Transverse colon (tissue), 4 donors: ENCODE results near the gene BRSK2. TPM values are rescaled to one million over a fixed set of nuclear protein-coding genes. Genes with fewer than 3 reads are reported as not detected.

Experiments used
- DNase-seq: peaks from one replicate; pipeline ENCODE4 v3.0.0-alpha.2; 2019
- H3K27ac ChIP-seq, 4 donors: fragments of 200-600 bp; sonication (generic); 2 replicates each; pipeline ENCODE4 v1.5.1; 2016 to 2018; ENCODE audit warnings: inconsistent platforms in 4 of 4
- H3K27me3 ChIP-seq: fragments of 200-600 bp; sonication (generic); 2 replicates; pipeline ENCODE4 v1.5.1; 2017; ENCODE audit warnings: inconsistent platforms
- H3K36me3 ChIP-seq, 4 donors: fragments of 200-600 bp; sonication (generic); 2 replicates each; pipeline ENCODE4 v1.5.1; 2017 to 2019; ENCODE audit warnings: inconsistent platforms in 4 of 4
- H3K4me1 ChIP-seq, 4 donors: fragments of 200-600 bp; sonication (generic); 2 replicates each; pipeline ENCODE4 v1.5.1; 2017 to 2020; ENCODE audit warnings: inconsistent platforms in 4 of 4
- H3K4me3 ChIP-seq, 4 donors: fragments of 200-600 bp; sonication (generic); 1 replicate in 1 of 4; 2 replicates in 3 of 4; pipeline versions ENCODE4 v1.5.1 to v1.6.1; 2017 to 2019; ENCODE audit warnings: inconsistent platforms in 4 of 4
- H3K9me3 ChIP-seq, 2 donors: fragments of 200-600 bp; sonication (generic); 2 replicates each; pipeline ENCODE4 v1.5.1; 2017 to 2019; ENCODE audit warnings: inconsistent platforms in 2 of 2
- EP300 ChIP-seq: sonication (generic); formaldehyde crosslinking; IDR thresholded peaks from one replicate; pipeline ENCODE4 v1.6.1; 2017; ENCODE audit warnings: antibody characterized with exemption, low read depth
- POLR2A ChIP-seq: fragments of 450-650 bp; IDR thresholded peaks from one replicate; pipeline ENCODE4 v1.6.1; 2016; ENCODE audit warnings: antibody characterized with exemption, mild to moderate bottlenecking, moderate library complexity
- POLR2AphosphoS5 ChIP-seq, 3 donors: sonication (generic); formaldehyde crosslinking; IDR thresholded peaks; one replicate each; pipeline ENCODE4 v1.6.1; 2016; ENCODE audit warnings: antibody characterized with exemption in 3 of 3
- WGBS, 2 donors: methylation state at CpG; one replicate each; pipeline ENCODE4 v1.1.5; 2018; ENCODE audit warnings: low coverage in 1 of 2; 5-methylcytosine and 5-hydroxymethylcytosine counted together
- in situ Hi-C, 4 donors: fragments of 200-750 bp; cut with MboI; loops; one replicate each; pipeline versions ENCODE4 v1.15.0 to v1.15.1; 2017; ENCODE audit warnings: low sequenced_read_pairs in 3 of 4, low pct_ligation_motif_present in 1 of 4, low pct_unique_long_range_greater_than_20kb in 1 of 4
- intact Hi-C: fragments of 100-400 bp; cut with DNase I; formaldehyde crosslinking; loops from one replicate; pipeline ENCODE4 v1.15.1; 2023; ENCODE audit warnings: low total_unique reads
- total RNA-seq, 4 donors: library from RNA; depleted of rRNA; stranded (reverse); fragments of >200 nt; gene quantifications; one replicate each; pipeline ENCODE4 v1.1.0, GENCODE V29; 2016
- TF ChIP-seq, protein P1 (sequence below), 5 experiments: fragments of 200-600 bp in 3 of 5; fragments of 450-650 bp in 2 of 5; sonication (generic) in 3 of 5; IDR thresholded peaks; 1 replicate in 2 of 5; 2 replicates in 3 of 5; pipeline ENCODE4 v1.5.1; 2016 to 2017; ENCODE audit warnings: antibody characterized with exemption in 5 of 5, inconsistent platforms in 3 of 5, mild to moderate bottlenecking in 2 of 5, moderate library complexity in 1 of 5

BRSK2 gene
- total RNA-seq, 4 donors from 2014 or later, result 0.14 to 1.8 (median 0.95) TPM; not detected in 1

DNA sequence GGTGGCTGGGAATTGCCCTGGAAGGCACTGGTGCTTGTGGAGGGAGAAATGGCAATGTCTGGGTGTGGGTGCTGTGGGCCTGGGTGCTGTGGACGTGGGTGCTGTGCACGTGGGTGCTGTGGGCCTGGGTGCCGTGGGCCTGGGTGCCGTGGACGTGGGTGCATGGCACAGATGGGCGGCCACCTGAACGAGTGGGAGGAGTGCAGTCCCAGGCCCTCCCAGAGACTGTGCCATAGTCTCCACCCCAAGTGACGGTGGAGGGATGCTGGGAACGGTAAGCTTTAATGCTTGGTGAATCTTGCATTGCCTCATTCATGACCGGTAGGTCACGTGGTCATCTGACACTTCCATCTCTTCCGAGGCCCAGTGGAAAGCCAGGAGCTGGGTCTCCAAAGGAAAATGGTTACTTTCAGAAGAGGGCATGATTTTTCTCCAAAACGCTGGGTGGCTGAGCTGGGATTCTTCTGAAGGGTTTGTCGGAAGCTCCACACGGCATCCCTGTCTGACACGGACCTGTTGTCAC, 28.8 kb upstream of the BRSK2 start:
- no peak for DNase-seq
- TF ChIP-seq, protein P1, sequence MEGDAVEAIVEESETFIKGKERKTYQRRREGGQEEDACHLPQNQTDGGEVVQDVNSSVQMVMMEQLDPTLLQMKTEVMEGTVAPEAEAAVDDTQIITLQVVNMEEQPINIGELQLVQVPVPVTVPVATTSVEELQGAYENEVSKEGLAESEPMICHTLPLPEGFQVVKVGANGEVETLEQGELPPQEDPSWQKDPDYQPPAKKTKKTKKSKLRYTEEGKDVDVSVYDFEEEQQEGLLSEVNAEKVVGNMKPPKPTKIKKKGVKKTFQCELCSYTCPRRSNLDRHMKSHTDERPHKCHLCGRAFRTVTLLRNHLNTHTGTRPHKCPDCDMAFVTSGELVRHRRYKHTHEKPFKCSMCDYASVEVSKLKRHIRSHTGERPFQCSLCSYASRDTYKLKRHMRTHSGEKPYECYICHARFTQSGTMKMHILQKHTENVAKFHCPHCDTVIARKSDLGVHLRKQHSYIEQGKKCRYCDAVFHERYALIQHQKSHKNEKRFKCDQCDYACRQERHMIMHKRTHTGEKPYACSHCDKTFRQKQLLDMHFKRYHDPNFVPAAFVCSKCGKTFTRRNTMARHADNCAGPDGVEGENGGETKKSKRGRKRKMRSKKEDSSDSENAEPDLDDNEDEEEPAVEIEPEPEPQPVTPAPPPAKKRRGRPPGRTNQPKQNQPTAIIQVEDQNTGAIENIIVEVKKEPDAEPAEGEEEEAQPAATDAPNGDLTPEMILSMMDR (IDR thresholded peaks at IDR 0.05), result no peak
- TF ChIP-seq POLR2AphosphoS5 (IDR thresholded peaks at IDR 0.05) (no peak), EP300 (no peak), POLR2A (no peak)
- Histone ChIP-seq H3K27me3 (peaks cover 7% of the 10 kb centered on the region), H3K4me1 (peaks cover 0 to 6% (median 0%) of the 10 kb centered on the region in 4 donors), H3K36me3 (no peaks in the 10 kb centered on the region), H3K4me3 (no peak overlapping the region), H3K9me3 (no peaks in the 10 kb centered on the region), H3K27ac (no peak overlapping the region)
- intact Hi-C loops (no loop called here), in situ Hi-C loops (no loop called here)
- WGBS, 2 donors, result 76% methylated on average over 15 of the region's 16 CpGs; no CpG with 5 or more reads in 1 of the 2 donors

DNA sequence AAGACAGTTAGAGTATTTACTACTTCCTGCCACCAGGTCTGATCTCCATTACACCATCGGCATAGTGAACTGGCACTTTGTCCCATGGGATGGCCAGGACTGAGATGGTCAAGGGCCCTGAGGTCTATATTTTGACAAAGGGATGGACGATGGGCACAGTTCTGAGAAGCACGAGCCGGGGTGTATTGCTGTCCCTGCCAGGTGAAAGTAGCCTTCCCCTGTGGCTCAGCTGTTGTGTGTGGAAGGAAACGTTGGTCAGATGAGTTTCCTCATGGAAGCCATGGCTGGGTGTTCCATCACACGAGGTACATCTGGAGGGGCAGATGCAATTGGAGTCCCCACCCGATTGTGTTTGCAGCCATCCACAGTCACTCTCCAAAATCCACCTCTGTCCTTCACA, 27.9 kb upstream of the BRSK2 start:
- TF ChIP-seq POLR2A (no peak), EP300 (no peak), POLR2AphosphoS5 (IDR thresholded peaks at IDR 0.05) (no peak)
- TF ChIP-seq, protein P1 (IDR thresholded peaks at IDR 0.05), result no peak
- no peak for DNase-seq
- H3K27ac ChIP-seq, result no peak overlapping the region
- in situ Hi-C loops (no loop called here), intact Hi-C loops (no loop called here)
- H3K27me3 ChIP-seq, result peaks cover 7% of the 10 kb centered on the region
- H3K9me3 ChIP-seq, result no peaks in the 10 kb centered on the region
- WGBS, 2 donors, result 70% methylated on average over 7 of the region's 7 CpGs; no CpG with 5 or more reads in 1 of the 2 donors
- H3K36me3 ChIP-seq, result no peaks in the 10 kb centered on the region
- H3K4me3 ChIP-seq, result no peak overlapping the region
- H3K4me1 ChIP-seq, result peaks cover 0 to 6% (median 0%) of the 10 kb centered on the region in 4 donors

DNA sequence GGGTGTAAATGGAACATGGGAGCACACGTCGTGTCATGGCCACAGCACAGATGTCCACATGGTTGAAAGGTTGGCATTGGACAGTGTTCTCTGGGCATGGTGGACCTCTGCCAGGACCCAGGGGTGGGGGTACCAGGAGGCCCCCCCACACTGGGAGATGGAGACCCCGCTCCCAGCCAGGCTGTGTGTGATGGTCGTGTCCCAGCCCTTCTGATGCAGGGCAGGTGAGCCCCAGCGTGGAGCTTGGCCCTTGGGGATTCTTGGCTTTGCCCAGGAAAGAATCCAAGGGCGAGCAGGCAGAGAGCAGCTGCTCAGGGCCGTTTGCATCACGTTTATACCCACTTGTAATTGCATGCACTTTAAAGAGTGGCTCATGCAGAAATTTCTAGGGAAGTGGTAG, 22.0 kb upstream of the BRSK2 start:
- intact Hi-C loops (no loop called here), in situ Hi-C loops (no loop called here)
- Histone ChIP-seq H3K27ac (no peak overlapping the region), H3K27me3 (peaks cover 8% of the 10 kb centered on the region), H3K4me1 (no peaks in the 10 kb centered on the region), H3K36me3 (no peaks in the 10 kb centered on the region), H3K9me3 (no peaks in the 10 kb centered on the region), H3K4me3 (no peak overlapping the region)
- WGBS, 2 donors, result 58% methylated on average over 8 of the region's 8 CpGs; no CpG with 5 or more reads in 1 of the 2 donors
- TF ChIP-seq, protein P1 (IDR thresholded peaks at IDR 0.05), result no peak
- TF ChIP-seq EP300 (no peak), POLR2A (no peak), POLR2AphosphoS5 (IDR thresholded peaks at IDR 0.05) (no peak)
- no peak for DNase-seq

DNA sequence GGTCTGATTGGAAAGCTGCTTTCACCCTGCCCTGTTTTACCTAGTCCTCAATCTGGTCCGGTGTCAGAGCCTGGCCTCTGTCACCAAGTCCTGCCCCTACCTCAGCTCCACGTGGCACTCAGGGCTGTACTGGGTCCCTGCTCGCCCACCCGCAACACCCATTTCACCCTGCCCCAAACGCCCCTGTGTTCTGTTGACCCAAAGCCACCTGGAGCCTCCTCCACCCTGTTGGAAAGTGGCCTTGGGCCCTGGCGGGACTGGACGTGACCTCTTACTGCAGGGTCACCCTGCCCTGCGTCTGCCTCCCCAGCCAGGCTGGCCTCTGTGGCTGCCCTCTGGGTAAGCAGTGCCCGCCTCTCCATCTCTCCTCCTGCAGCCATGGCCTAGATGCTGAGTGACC, 21.5 kb upstream of the BRSK2 start:
- intact Hi-C loops (no loop called here), in situ Hi-C loops (no loop called here)
- Histone ChIP-seq H3K9me3 (no peaks in the 10 kb centered on the region), H3K4me1 (no peaks in the 10 kb centered on the region), H3K27ac (no peak overlapping the region), H3K4me3 (no peak overlapping the region), H3K36me3 (no peaks in the 10 kb centered on the region), H3K27me3 (peaks cover 8% of the 10 kb centered on the region)
- TF ChIP-seq EP300, result no peak
- WGBS, 2 donors, result 89% methylated on average over 9 of the region's 9 CpGs; no CpG with 5 or more reads in 1 of the 2 donors
- no peak for DNase-seq

DNA sequence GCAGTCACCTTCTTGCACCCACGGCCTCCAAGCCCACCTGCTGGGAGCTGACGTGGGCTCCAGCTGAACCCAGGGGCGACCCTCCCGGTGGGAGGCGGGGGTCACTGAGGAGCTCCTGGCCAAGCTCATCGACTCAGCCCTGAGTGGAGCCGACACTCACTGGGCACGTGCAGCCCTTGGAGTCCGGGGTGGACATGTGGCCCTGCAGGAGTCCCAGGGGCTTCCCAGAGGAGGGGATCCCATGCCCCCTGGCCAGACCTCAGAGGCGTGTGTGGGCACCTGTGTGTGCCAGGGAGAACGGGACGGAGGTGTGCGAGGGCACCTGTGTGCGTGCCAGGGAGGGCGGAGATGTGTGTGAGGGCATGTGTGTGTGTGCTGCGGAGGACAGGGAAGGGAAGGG, 20.8 kb upstream of the BRSK2 start:
- in situ Hi-C loops, result no loop called here

More for the DNA sequence above, 20.8 kb upstream of the BRSK2 start:
- Histone ChIP-seq H3K27ac (no peak overlapping the region), H3K36me3 (no peaks in the 10 kb centered on the region), H3K9me3 (no peaks in the 10 kb centered on the region), H3K4me1 (no peaks in the 10 kb centered on the region), H3K4me3 (no peak overlapping the region), H3K27me3 (peaks cover 8% of the 10 kb centered on the region)
- TF ChIP-seq POLR2A (no peak), POLR2AphosphoS5 (IDR thresholded peaks at IDR 0.05) (no peak), EP300 (no peak)
- TF ChIP-seq, protein P1 (IDR thresholded peaks at IDR 0.05), result no peak
- 79% methylated on average over 7 of the region's 16 CpGs; no CpG with 5 or more reads in 1 of the 2 donors for WGBS, 2 donors
- intact Hi-C loops, result no loop called here
- DNase-seq, result no peak
